NCI-H82 (cell line): ENCODE results near the gene KRT20.

Experiments
- DNase-seq: peaks from one replicate; lab custom pipeline; 2025; lab: John Stamatoyannopoulos, UW

The KRT20 gene

GRCh38 chr17:40850293-40850972 lies 34.6 kb downstream of the KRT20 start:
- DNase-seq = no peak

GRCh38 chr17:40849723-40850122 lies 35.3 kb downstream of the KRT20 start:
- no peak for DNase-seq

GRCh38 chr17:40848583-40849235 lies 36.3 kb downstream of the KRT20 start:
- DNase-seq = no peak

GRCh38 chr17:40846515-40847144 lies 38.4 kb downstream of the KRT20 start:
- DNase-seq = no peak

GRCh38 chr17:40844671-40845107 lies 40.4 kb downstream of the KRT20 start:
- DNase-seq = no peak

GRCh38 chr17:40843242-40843641 lies 41.8 kb downstream of the KRT20 start:
- no peak for DNase-seq

GRCh38 chr17:40841246-40841645 lies 43.8 kb downstream of the KRT20 start:
- DNase-seq = no peak

GRCh38 chr17:40839194-40839593 lies 45.8 kb downstream of the KRT20 start:
- no peak for DNase-seq

GRCh38 chr17:40836020-40836419 lies 49.0 kb downstream of the KRT20 start:
- DNase-seq = no peak

GRCh38 chr17:40833882-40834281 lies 51.2 kb downstream of the KRT20 start:
- no peak for DNase-seq

- DNase-seq = peak; percentile 34
These were observed 52.2 kb downstream of the KRT20 start for GRCh38 chr17:40832840-40833239.

- no peak for DNase-seq
These were observed 54.8 kb downstream of the KRT20 start for GRCh38 chr17:40830085-40830776.

- DNase-seq = no peak
These were observed 56.5 kb downstream of the KRT20 start for GRCh38 chr17:40828454-40829044.

GRCh38 chr17:40827746-40828453 lies 57.1 kb downstream of the KRT20 start:
- DNase-seq = peak; percentile 20
